Ishikawa (cell line): ENCODE data around the gene GFPT1.

Experiments used
- CEBPB ChIP-seq: IDR thresholded peaks from 2 replicates; pipeline ENCODE4 v1.6.1; 2012
- CREB1 ChIP-seq: IDR thresholded peaks from 2 replicates; pipeline ENCODE4 v1.6.1; 2012; ENCODE audit warnings: low read depth
- EGR1 ChIP-seq: IDR thresholded peaks from 2 replicates; pipeline ENCODE4 v1.6.1; 2012
- EP300 ChIP-seq: IDR thresholded peaks from 2 replicates; pipeline ENCODE4 v1.6.1; 2012; ENCODE audit warnings: borderline replicate concordance
- FOXM1 ChIP-seq: IDR thresholded peaks from 2 replicates; pipeline ENCODE4 v1.6.1; 2012; ENCODE audit warnings: low read depth, borderline replicate concordance
- MAX ChIP-seq: IDR thresholded peaks from 2 replicates; pipeline ENCODE4 v1.6.1; 2012
- NFIC ChIP-seq: IDR thresholded peaks from 2 replicates; pipeline ENCODE4 v1.6.1; 2012
- RAD21 ChIP-seq: IDR thresholded peaks from 2 replicates; pipeline ENCODE4 v1.6.1; 2012; ENCODE audit warnings: low read depth
- REST ChIP-seq: IDR thresholded peaks from 2 replicates; pipeline ENCODE4 v1.6.1; 2012; ENCODE audit warnings: low read depth, mild to moderate bottlenecking
- TAF1 ChIP-seq: IDR thresholded peaks from 2 replicates; pipeline ENCODE4 v1.6.1; 2012; ENCODE audit warnings: low read depth, mild to moderate bottlenecking
- TCF12 ChIP-seq: IDR thresholded peaks from 2 replicates; pipeline ENCODE4 v1.6.1; 2012; ENCODE audit warnings: low read depth
- TEAD4 ChIP-seq: IDR thresholded peaks from 2 replicates; pipeline ENCODE4 v1.6.1; 2012
- USF1 ChIP-seq: IDR thresholded peaks from 2 replicates; pipeline ENCODE4 v1.6.1; 2012
- YY1 ChIP-seq: IDR thresholded peaks from 2 replicates; pipeline ENCODE4 v1.6.1; 2012; ENCODE audit warnings: low read depth
- ZBTB7A ChIP-seq: IDR thresholded peaks from 2 replicates; pipeline ENCODE4 v1.6.1; 2012; ENCODE audit warnings: low read depth

Gene GFPT1

GRCh38 chr2:69316550-69316949 is 70.5 kb downstream of the GFPT1 start:
- no peak for TF ChIP-seq ZBTB7A
- TF ChIP-seq CREB1 = no peak

- TF ChIP-seq TCF12 (no peak), ZBTB7A (no peak), EGR1 (no peak), NFIC (no peak), FOXM1 (no peak), CEBPB (no peak), MAX (no peak), YY1 (no peak), TAF1 (no peak), USF1 (no peak), TEAD4 (no peak)
Measured at GRCh38 chr2:69315160-69315761, 71.8 kb downstream of the GFPT1 start.

GRCh38 chr2:69311024-69311416 is 76.0 kb downstream of the GFPT1 start:
- TF ChIP-seq RAD21 (no peak), EGR1 (no peak), NFIC (no peak), CEBPB (no peak), ZBTB7A (no peak), YY1 (no peak), TCF12 (no peak), MAX (no peak), TAF1 (no peak), FOXM1 (no peak), EP300 (no peak), TEAD4 (no peak)

GRCh38 chr2:69310111-69311023 is 76.7 kb downstream of the GFPT1 start:
- no peak for TF ChIP-seq USF1
- TF ChIP-seq ZBTB7A = no peak
- TF ChIP-seq NFIC = no peak
- TF ChIP-seq FOXM1 = no peak
- TF ChIP-seq TEAD4 = no peak
- no peak for TF ChIP-seq TAF1
- TF ChIP-seq YY1 = no peak
- TF ChIP-seq CEBPB = no peak
- TF ChIP-seq REST = no peak
- TF ChIP-seq RAD21 = no peak
- TF ChIP-seq MAX = no peak
- no peak for TF ChIP-seq CREB1
- TF ChIP-seq EP300 = no peak
- TF ChIP-seq TCF12 = no peak
- no peak for TF ChIP-seq EGR1

GRCh38 chr2:69309351-69310110 is 77.5 kb downstream of the GFPT1 start:
- TF ChIP-seq FOXM1 = no peak
- no peak for TF ChIP-seq REST
- no peak for TF ChIP-seq ZBTB7A
- no peak for TF ChIP-seq NFIC
- TF ChIP-seq YY1 = no peak
- no peak for TF ChIP-seq RAD21
- TF ChIP-seq EP300 = no peak
- TF ChIP-seq TEAD4 = no peak
- no peak for TF ChIP-seq MAX
- no peak for TF ChIP-seq TAF1
- TF ChIP-seq CEBPB = no peak
- no peak for TF ChIP-seq USF1
- no peak for TF ChIP-seq EGR1
- TF ChIP-seq TCF12 = no peak
- no peak for TF ChIP-seq CREB1
